Ovary (tissue), 9 donors: ENCODE data around the gene PSD2. TPM values are rescaled to one million over a fixed set of nuclear protein-coding genes. Genes with fewer than 3 reads are reported as not detected.
A peak's percentile ranks its signal among the peaks of the same experiment; 100 is the strongest.

Experiments used
- DNase-seq, 5 donors: peaks; one replicate each; pipeline ENCODE4 v3.0.0-alpha.2; 2019 to 2020
- H3K27ac ChIP-seq, 2 donors: fragments of 200-600 bp; one replicate each; pipeline versions ENCODE4 v1.5.1 to v1.8.0; 2019 to 2022
- H3K27me3 ChIP-seq: fragments of 200-600 bp; one replicate; pipeline ENCODE4 v1.8.0; 2022
- H3K36me3 ChIP-seq: fragments of 200-600 bp; sonication (generic); one replicate; pipeline ENCODE4 v1.5.1; 2019
- H3K4me1 ChIP-seq: one replicate; pipeline ENCODE4 v1.8.1; 2013; ENCODE audit warnings: mild to moderate bottlenecking, moderate library complexity; ENCODE audit not compliant: insufficient read depth
- H3K4me3 ChIP-seq: fragments of 200-600 bp; sonication (generic); one replicate; pipeline ENCODE4 v1.5.1; 2017
- H3K9me3 ChIP-seq, 2 donors: fragments of 200-600 bp in 1 of 2; sonication (generic) in 1 of 2; one replicate each; pipeline versions ENCODE4 v1.5.1 to v1.8.1; 2013 to 2019; ENCODE audit warnings: mild to moderate bottlenecking in 1 of 2, moderate library complexity in 1 of 2
- EP300 ChIP-seq: sonication (generic); formaldehyde crosslinking; IDR thresholded peaks from one replicate; pipeline ENCODE4 v1.6.1; 2017; ENCODE audit warnings: antibody characterized with exemption
- POLR2A ChIP-seq: fragments of 450-650 bp; IDR thresholded peaks from one replicate; pipeline ENCODE4 v1.6.1; 2017; ENCODE audit warnings: antibody characterized with exemption, mild to moderate bottlenecking, moderate library complexity
- WGBS, 3 donors: extraction: QIAGEN DNeasy Blood & Tissue Kit in 1 of 3; methylation state at CpG; one replicate each; pipeline versions ENCODE4 v1.1.5 to v1.1.7; 2013 to 2017; 5-methylcytosine and 5-hydroxymethylcytosine counted together
- intact Hi-C, 4 donors: fragments of 100-400 bp; cut with DNase I; formaldehyde crosslinking; loops; one replicate each; pipeline versions ENCODE4 v1.11.0 to v1.15.1; 2022 to 2023
- polyA plus RNA-seq, 2 donors: library from polyadenylated mRNA; stranded (reverse); fragments of 200-250 nt in 1 of 2; fragments of 350-450 nt in 1 of 2; fragmentation: Illumina TruSeq in 1 of 2; extraction: RNeasy Lipid Tissue Mini Kit (QIAGEN cat#74804) in 1 of 2; gene quantifications; one replicate each; pipeline ENCODE4 v1.2.3, GENCODE V29; 2013 to 2014
- total RNA-seq, 7 donors: library from RNA; depleted of rRNA in 2 of 7; stranded (reverse); fragments of >200 nt in 2 of 7; fragmentation: NEBNext Ultra II Directional in 3 of 7; extraction: Animal tissue kit (Norgen Biotek cat#: 25700) in 3 of 7; gene quantifications; one replicate each; pipeline versions ENCODE4 v1.1.0 to v1.2.4, GENCODE V29; 2016 to 2023
- TF ChIP-seq, protein P1 (sequence below), 3 donors: fragments of 450-650 bp in 2 of 3; fragments of 200-600 bp in 1 of 3; IDR thresholded peaks; one replicate each; pipeline versions ENCODE4 v1.5.1 to v1.8.0; 2016 to 2022; ENCODE audit warnings: antibody characterized with exemption in 3 of 3, mild to moderate bottlenecking in 1 of 3
- donor health status: DM: no; HTN: no; CAD: no; lungs with moderate emphysema.
- donor health status: DM: no; HTN: no; CAD: no.
- donor health status: Bipolar disorder and iron deficiency.
- donor health status: DM: yes; HTN: yes; CAD: no.
- donor health status: DM: no; HTN: no; CAD: no.
- donor health status: DM: yes; HTN: yes; CAD: no.

Gene PSD2
- total and polyA plus RNA-seq, 9 donors, result 0.05 to 0.37 (median 0.12) TPM; not detected in 2

DNA sequence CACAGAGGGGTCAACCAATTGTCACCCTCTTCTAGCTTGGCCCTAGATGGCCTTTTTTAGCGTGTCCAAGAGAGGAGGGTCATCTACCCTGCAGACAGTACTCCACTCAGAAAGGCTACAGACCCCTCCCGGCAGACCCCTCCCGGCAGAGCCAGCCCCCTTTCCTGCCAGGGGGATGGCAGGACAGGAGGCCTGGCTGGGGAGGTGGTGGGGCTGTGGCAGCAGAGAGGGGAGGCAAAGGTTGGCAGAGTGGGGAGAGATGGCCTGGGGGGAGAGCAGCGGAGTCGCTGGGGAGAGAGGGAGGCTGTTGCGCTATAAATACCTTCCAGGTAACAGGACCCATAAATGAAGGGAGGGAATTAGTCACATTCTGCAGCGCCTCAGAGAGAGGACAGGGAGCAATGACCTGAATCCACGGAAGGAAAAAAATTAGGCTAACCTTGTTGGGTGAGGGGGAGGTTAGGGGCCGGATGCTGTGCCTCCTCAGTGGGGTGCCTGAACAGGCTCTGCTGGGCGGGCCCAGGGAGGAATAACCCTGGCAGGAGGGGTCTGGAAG lies 32.9 kb upstream of the PSD2 start:
- Histone ChIP-seq H3K36me3 (no peaks in the 10 kb centered on the region), H3K4me3 (no peak overlapping the region), H3K9me3 (no peaks in the 10 kb centered on the region), H3K4me1 (no peaks in the 10 kb centered on the region), H3K27me3 (no peaks in the 10 kb centered on the region), H3K27ac (no peak overlapping the region)
- no peak for TF ChIP-seq EP300
- TF ChIP-seq, protein P1, sequence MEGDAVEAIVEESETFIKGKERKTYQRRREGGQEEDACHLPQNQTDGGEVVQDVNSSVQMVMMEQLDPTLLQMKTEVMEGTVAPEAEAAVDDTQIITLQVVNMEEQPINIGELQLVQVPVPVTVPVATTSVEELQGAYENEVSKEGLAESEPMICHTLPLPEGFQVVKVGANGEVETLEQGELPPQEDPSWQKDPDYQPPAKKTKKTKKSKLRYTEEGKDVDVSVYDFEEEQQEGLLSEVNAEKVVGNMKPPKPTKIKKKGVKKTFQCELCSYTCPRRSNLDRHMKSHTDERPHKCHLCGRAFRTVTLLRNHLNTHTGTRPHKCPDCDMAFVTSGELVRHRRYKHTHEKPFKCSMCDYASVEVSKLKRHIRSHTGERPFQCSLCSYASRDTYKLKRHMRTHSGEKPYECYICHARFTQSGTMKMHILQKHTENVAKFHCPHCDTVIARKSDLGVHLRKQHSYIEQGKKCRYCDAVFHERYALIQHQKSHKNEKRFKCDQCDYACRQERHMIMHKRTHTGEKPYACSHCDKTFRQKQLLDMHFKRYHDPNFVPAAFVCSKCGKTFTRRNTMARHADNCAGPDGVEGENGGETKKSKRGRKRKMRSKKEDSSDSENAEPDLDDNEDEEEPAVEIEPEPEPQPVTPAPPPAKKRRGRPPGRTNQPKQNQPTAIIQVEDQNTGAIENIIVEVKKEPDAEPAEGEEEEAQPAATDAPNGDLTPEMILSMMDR (IDR thresholded peaks at IDR 0.05), result no peak
- no peak for TF ChIP-seq POLR2A
- intact Hi-C loops, result loop anchor here in 2 of 4 donors (10.0 kb wide), 2 partner anchors 68 to 338 kb away; no protein-coding TSS in a partner anchor
- no peak for DNase-seq
- 71 to 81% (median 72%) methylated on average over 10 of the region's 10 CpGs for WGBS, 3 donors

- no peak overlapping the region for H3K27ac ChIP-seq
- 66 to 77% (median 70%) methylated on average over 12 of the region's 12 CpGs for WGBS, 3 donors
- H3K36me3 ChIP-seq, result no peaks in the 10 kb centered on the region
- H3K4me1 ChIP-seq, result no peaks in the 10 kb centered on the region
- no peak overlapping the region for H3K4me3 ChIP-seq
- TF ChIP-seq POLR2A, result no peak
- TF ChIP-seq, protein P1 (IDR thresholded peaks at IDR 0.05), result no peak
- no peak for TF ChIP-seq EP300
- no peaks in the 10 kb centered on the region for H3K27me3 ChIP-seq
- no peak for DNase-seq
- no peaks in the 10 kb centered on the region for H3K9me3 ChIP-seq
- intact Hi-C loops, result loop anchor here in 2 of 4 donors (10.0 kb wide), 2 partner anchors 69 to 339 kb away; no protein-coding TSS in a partner anchor
These were observed 32.2 kb upstream of the PSD2 start for GRCh38 chr5:139763280-139763929.

DNA sequence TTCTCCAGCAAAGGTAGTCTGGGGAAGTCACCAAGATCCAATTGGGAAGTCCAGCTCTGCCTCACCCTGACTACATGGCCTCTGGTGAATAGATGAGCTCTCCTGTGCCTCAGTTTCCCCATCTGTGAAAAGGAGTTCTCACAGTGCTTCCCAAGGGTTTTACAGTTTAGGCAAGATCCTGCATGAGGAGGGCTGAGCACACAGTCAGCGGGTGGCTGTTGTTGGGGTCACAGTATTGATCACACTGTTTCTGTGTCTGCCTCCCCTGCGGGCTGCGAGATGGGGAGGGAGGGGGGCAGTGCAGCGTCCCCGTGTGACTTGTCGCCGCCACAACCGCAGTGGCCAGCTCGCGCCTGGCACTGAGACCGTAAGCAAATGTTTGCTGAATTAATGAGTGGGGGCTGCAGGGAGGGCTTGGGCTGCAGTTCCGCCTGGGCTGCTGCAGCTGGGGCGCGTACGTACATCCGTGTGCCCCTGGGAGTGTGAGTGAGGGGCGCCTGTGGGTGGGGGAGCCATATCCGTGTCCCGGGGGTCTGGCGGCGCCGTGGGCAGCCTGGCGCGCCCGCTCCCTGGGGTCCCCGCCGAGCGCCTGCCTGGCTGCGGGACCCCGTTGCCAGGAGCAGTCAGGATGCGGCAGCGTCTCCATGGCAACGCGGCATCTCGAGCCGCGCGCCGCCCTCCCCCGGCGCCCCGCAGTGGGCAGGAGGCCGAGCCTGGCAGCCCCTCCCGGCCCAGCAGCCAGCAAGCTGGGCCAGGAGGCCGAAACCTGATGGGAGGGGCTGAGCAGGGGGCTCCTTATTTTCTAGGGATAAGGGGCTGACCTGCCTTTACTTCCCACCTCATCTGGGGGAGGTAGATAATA lies 31.4 kb upstream of the PSD2 start:
- intact Hi-C loops, result loop anchor here (2.0 to 10.0 kb wide), 6 partner anchors 69 to 339 kb away; no protein-coding TSS in a partner anchor
- whole genome bisulfite sequencing, 3 donors, result 5 to 8% (median 6%) methylated on average over 29 to 45 of the region's 45 CpGs
- Histone ChIP-seq H3K36me3 (no peaks in the 10 kb centered on the region), H3K4me3 (no peak overlapping the region), H3K4me1 (no peaks in the 10 kb centered on the region), H3K27ac (no peak overlapping the region), H3K9me3 (no peaks in the 10 kb centered on the region), H3K27me3 (no peaks in the 10 kb centered on the region)
- DNase-seq, result peak in 1 of 5 donors; percentile 56
- TF ChIP-seq POLR2A (no peak), EP300 (no peak)
- TF ChIP-seq, protein P1 (IDR thresholded peaks at IDR 0.05), result no peak

GRCh38 chr5:139764886-139765408 lies 30.7 kb upstream of the PSD2 start:
- H3K36me3 ChIP-seq, result no peaks in the 10 kb centered on the region
- WGBS, 3 donors, result 36 to 45% (median 39%) methylated on average over 11 of the region's 11 CpGs
- H3K4me1 ChIP-seq, result no peaks in the 10 kb centered on the region
- no peaks in the 10 kb centered on the region for H3K9me3 ChIP-seq
- no peak overlapping the region for H3K4me3 ChIP-seq
- no peaks in the 10 kb centered on the region for H3K27me3 ChIP-seq
- H3K27ac ChIP-seq, result no peak overlapping the region
- intact Hi-C loops, result loop anchor here (2.0 to 10.0 kb wide), 7 partner anchors 58 to 340 kb away; no protein-coding TSS in a partner anchor
- no peak for DNase-seq
- no peak for TF ChIP-seq EP300
- TF ChIP-seq, protein P1 (IDR thresholded peaks at IDR 0.05), result no peak
- TF ChIP-seq POLR2A, result no peak
